PFSK-1 (cell line): ENCODE measurements around the gene ACOT12.

Source experiments
- FOXP2 ChIP-seq: optimal IDR thresholded peaks from 2 replicates; pipeline ENCODE3; 2011; ENCODE audit warnings: borderline replicate concordance, control low read depth, inconsistent platforms; ENCODE audit not compliant: insufficient read depth; ENCODE audit errors: extremely low read length, extremely low read depth
- POLR2AphosphoS5 ChIP-seq: IDR thresholded peaks from 2 replicates; pipeline ENCODE4 v1.6.1; 2012; ENCODE audit warnings: low read depth, mild to moderate bottlenecking, control low read depth, low read length, moderate library complexity
- REST ChIP-seq, 2 experiments: IDR thresholded peaks; 2 replicates each; pipeline versions ENCODE4 v1.6.1 to v1.8.0; 2011 to 2012; ENCODE audit warnings: low read depth in 2 of 2, low read length in 2 of 2, control low read depth in 1 of 2, inconsistent platforms in 1 of 2, mild to moderate bottlenecking in 1 of 2, moderate library complexity in 1 of 2; ENCODE audit not compliant: insufficient read depth in 1 of 2
- SIN3A ChIP-seq: IDR thresholded peaks from 2 replicates; pipeline ENCODE4 v1.6.1; 2012; ENCODE audit warnings: mild to moderate bottlenecking, low read length, moderate library complexity, borderline replicate concordance; ENCODE audit not compliant: insufficient read depth
- TAF1 ChIP-seq: IDR thresholded peaks from 2 replicates; pipeline ENCODE4 v1.6.1; 2012; ENCODE audit warnings: low read length, control low read depth, borderline replicate concordance; ENCODE audit not compliant: insufficient read depth

ACOT12 gene

GRCh38 chr5:81297531-81297930 lies 96.4 kb downstream of the ACOT12 start:
- TF ChIP-seq REST (IDR thresholded peaks at IDR 0.05; ENCODE audit: insufficient read depth in 1 of 2, low read depth in 2 of 2, low read length in 2 of 2) (no peak), FOXP2 (no peak), POLR2AphosphoS5 (no peak), SIN3A (no peak), TAF1 (no peak)

- TF ChIP-seq REST (IDR thresholded peaks at IDR 0.05; ENCODE audit: insufficient read depth in 1 of 2, low read depth in 2 of 2, low read length in 2 of 2) (no peak), TAF1 (no peak), POLR2AphosphoS5 (no peak), SIN3A (no peak), FOXP2 (no peak)
These were observed 101.8 kb downstream of the ACOT12 start for GRCh38 chr5:81292130-81292529.

- no peak for TF ChIP-seq FOXP2
- no peak for TF ChIP-seq TAF1
- TF ChIP-seq REST (IDR thresholded peaks at IDR 0.05; ENCODE audit: insufficient read depth in 1 of 2, low read depth in 2 of 2, low read length in 2 of 2): no peak
- no peak for TF ChIP-seq POLR2AphosphoS5
- TF ChIP-seq SIN3A: no peak
These were observed 103.8 kb downstream of the ACOT12 start for GRCh38 chr5:81290146-81290545.

- no peak for TF ChIP-seq REST (IDR thresholded peaks at IDR 0.05; ENCODE audit: insufficient read depth in 1 of 2, low read depth in 2 of 2, low read length in 2 of 2)
- TF ChIP-seq FOXP2: no peak
- TF ChIP-seq TAF1: no peak
- no peak for TF ChIP-seq SIN3A
- no peak for TF ChIP-seq POLR2AphosphoS5
These were observed 105.9 kb downstream of the ACOT12 start for GRCh38 chr5:81288021-81288433.

- no peak for TF ChIP-seq FOXP2
These were observed 107.8 kb downstream of the ACOT12 start for GRCh38 chr5:81286059-81286617.
